Mammary epithelial cell (primary cell): ENCODE results near the gene SAT2.

Experiments
- EZH2 ChIP-seq: IDR thresholded peaks from 2 replicates; pipeline ENCODE4 v1.6.1; 2012; ENCODE audit warnings: low read length, inconsistent platforms, borderline replicate concordance
- TF ChIP-seq, protein P1 (sequence below), 2 donors: IDR thresholded peaks in 1 of 2; conservative IDR thresholded peaks in 1 of 2; 2 replicates each; pipeline ENCODE4 v1.5.1; 2011 to 2012; ENCODE audit warnings: inconsistent platforms in 2 of 2, low read length in 2 of 2, mild to moderate bottlenecking in 2 of 2, control low read depth in 1 of 2, low read depth in 1 of 2; ENCODE audit not compliant: insufficient read depth in 1 of 2; ENCODE audit errors: extremely low read depth in 1 of 2

DNA sequence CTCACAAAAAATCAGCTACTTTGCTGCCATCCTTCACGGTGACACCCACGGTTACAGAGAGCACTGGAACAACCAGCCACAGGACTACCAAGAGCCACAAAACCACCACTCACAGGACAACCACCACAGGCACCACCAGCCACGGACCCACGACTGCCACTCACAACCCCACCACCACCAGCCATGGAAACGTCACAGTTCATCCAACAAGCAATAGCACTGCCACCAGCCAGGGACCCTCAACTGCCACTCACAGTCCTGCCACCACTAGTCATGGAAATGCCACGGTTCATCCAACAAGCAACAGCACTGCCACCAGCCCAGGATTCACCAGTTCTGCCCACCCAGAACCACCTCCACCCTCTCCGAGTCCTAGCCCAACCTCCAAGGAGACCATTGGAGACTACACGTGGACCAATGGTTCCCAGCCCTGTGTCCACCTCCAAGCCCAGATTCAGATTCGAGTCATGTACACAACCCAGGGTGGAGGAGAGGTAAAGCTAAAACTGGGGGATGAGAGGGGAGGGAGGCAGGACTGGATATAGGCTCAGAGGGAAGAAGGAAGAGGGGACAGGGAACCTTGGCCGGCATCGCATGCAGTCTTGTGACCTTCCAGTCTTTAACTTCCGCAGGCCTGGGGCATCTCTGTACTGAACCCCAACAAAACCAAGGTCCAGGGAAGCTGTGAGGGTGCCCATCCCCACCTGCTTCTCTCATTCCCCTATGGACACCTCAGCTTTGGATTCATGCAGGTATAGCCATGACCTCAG, 47.6 kb downstream of the SAT2 start:
- TF ChIP-seq, protein P1, sequence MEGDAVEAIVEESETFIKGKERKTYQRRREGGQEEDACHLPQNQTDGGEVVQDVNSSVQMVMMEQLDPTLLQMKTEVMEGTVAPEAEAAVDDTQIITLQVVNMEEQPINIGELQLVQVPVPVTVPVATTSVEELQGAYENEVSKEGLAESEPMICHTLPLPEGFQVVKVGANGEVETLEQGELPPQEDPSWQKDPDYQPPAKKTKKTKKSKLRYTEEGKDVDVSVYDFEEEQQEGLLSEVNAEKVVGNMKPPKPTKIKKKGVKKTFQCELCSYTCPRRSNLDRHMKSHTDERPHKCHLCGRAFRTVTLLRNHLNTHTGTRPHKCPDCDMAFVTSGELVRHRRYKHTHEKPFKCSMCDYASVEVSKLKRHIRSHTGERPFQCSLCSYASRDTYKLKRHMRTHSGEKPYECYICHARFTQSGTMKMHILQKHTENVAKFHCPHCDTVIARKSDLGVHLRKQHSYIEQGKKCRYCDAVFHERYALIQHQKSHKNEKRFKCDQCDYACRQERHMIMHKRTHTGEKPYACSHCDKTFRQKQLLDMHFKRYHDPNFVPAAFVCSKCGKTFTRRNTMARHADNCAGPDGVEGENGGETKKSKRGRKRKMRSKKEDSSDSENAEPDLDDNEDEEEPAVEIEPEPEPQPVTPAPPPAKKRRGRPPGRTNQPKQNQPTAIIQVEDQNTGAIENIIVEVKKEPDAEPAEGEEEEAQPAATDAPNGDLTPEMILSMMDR (conservative IDR thresholded peaks at IDR 0.05 in 1 of 2, IDR thresholded peaks at IDR 0.05 in 1 of 2; ENCODE audit: extremely low read depth in 1 of 2, insufficient read depth in 1 of 2, low read depth in 1 of 2, low read length in 2 of 2): no peak
- no peak for TF ChIP-seq EZH2
